HG02678 (cell line): ENCODE results near the gene ACAT2.
"Not testable (repeated sequence)": the region's sequence is repeated elsewhere in the genome, so short reads cannot be mapped to it uniquely, and the experiment has no call there.

Source experiments
- ATAC-seq: cut with Tn5 transposase; IDR thresholded peaks from one replicate; pipeline ENCODE4 v1.9.1; 2021; ENCODE audit warnings: mild to moderate bottlenecking, moderate library complexity; ENCODE audit not compliant: unreplicated experiment

Gene ACAT2

GRCh38 chr6:159729598-159730331 lies 32.1 kb upstream of the ACAT2 start:
- no peak for ATAC-seq

DNA sequence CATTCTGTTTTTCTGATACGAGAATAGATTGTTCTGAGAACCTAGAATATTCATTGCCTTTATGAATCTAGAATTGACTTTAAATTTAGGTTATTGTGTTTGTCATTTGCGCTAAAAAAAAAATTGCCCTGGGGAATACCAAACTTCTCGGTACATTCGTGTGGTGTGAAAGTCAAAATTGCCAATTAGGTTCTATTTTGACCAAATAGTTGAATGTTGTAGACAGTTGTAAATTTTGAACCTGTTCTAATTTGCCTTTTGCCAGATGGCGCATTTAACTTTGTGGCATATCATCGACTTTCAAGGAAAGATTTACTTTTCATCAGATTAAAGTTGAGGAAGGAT lies 31.5 kb upstream of the ACAT2 start:
- ATAC-seq: no peak

- not testable (repeated sequence) for ATAC-seq
These were observed 29.3 kb upstream of the ACAT2 start for GRCh38 chr6:159732550-159732949.

GRCh38 chr6:159733395-159733794 lies 28.4 kb upstream of the ACAT2 start:
- ATAC-seq: not testable (repeated sequence)

DNA sequence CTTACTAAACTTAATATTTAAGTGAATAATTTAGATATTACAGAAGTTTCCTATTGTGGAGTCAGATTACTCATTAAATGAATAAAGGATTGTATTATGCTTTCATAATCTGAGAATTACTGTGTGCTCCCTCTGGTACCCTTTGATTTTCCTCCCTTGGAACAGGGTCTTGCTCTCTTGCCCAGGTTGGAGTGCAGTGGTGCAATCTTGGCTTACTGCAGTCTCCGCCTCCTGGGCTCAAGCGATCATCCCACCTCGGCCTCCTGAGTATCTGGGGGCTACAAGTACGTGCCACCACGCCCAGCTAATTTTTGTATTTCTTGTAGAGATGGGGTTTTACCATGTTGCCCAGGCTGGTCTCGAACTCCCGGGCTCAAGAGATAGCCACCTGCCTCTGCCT lies 24.9 kb upstream of the ACAT2 start:
- ATAC-seq: no peak

DNA sequence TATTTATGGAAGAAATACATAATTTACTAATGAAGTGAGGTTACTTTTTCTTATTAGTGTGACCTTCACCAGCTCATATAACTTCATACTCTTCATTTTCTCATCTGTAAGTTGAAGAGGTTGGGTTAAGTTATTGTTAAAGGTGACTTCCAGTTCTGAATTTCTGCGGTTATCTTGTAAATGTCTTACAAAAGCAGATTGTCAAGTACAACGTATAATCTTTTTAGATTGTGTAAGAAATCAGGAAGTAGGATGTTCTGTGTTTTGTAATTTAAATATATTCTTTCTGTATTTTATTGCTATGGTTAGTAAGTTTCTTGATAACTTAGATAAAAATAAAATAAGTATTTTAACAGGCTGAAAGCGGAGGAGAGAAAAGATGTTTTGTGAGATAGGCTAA lies 22.5 kb upstream of the ACAT2 start:
- ATAC-seq: no peak

GRCh38 chr6:159742165-159742564 lies 19.7 kb upstream of the ACAT2 start:
- no peak for ATAC-seq

GRCh38 chr6:159745081-159745480 lies 16.8 kb upstream of the ACAT2 start:
- ATAC-seq: no peak

GRCh38 chr6:159746759-159747158 lies 15.1 kb upstream of the ACAT2 start:
- ATAC-seq: no peak

DNA sequence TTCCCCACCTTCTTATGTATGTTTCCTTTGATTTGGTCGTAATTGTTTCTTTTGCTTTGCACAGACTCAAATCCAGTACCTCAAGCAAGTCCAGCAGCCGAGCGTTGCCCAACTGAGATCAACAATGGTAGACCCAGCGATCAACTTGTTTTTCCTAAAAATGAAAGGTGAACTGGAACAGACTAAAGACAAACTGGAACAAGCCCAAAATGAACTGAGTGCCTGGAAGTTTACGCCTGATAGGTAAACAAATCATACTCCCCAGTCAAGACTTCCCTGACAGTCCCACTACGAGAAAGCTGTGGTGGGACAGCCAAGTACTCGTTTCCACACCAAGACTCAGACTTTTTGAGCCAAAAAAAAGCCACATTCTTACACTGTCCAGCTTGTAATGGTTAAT lies 13.7 kb upstream of the ACAT2 start:
- not testable (repeated sequence) for ATAC-seq

- no peak for ATAC-seq
These were observed 10.4 kb upstream of the ACAT2 start for GRCh38 chr6:159751448-159751847.

DNA sequence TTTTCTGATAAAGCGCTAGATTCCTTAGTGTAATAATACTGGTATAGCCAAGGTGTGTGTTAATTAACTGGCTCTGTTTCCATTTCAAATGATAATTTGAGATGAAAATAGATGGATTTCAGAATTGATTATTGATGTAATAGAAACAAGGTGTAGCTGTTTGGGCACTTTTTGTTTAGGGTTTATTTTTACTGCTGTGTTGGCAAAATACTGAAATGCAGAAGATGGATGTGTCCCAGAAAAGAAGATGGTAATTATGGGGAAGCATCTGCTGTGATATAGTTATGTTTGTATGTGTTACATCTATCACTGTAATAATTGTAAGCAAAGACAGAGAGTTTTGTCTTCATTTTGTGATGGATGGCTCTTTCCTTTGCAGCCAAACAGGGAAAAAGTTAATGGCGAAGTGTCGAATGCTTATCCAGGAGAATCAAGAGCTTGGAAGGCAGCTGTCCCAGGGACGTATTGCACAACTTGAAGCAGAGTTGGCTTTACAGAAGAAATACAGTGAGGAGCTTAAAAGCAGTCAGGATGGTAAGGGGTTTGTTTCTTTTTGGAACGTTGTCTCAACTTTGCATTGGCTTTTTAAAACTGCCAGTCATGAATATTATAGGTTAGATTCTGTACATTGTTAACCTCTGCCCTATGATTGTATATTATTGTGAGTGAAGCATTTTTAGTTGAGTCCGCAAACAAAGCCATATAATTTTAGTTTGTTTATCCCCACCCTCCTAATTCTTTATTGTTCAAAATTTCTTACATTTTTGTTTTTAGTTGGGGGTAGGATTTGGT lies 8.6 kb upstream of the ACAT2 start:
- no peak for ATAC-seq

GRCh38 chr6:159754401-159754800 lies 7.4 kb upstream of the ACAT2 start:
- no peak for ATAC-seq

DNA sequence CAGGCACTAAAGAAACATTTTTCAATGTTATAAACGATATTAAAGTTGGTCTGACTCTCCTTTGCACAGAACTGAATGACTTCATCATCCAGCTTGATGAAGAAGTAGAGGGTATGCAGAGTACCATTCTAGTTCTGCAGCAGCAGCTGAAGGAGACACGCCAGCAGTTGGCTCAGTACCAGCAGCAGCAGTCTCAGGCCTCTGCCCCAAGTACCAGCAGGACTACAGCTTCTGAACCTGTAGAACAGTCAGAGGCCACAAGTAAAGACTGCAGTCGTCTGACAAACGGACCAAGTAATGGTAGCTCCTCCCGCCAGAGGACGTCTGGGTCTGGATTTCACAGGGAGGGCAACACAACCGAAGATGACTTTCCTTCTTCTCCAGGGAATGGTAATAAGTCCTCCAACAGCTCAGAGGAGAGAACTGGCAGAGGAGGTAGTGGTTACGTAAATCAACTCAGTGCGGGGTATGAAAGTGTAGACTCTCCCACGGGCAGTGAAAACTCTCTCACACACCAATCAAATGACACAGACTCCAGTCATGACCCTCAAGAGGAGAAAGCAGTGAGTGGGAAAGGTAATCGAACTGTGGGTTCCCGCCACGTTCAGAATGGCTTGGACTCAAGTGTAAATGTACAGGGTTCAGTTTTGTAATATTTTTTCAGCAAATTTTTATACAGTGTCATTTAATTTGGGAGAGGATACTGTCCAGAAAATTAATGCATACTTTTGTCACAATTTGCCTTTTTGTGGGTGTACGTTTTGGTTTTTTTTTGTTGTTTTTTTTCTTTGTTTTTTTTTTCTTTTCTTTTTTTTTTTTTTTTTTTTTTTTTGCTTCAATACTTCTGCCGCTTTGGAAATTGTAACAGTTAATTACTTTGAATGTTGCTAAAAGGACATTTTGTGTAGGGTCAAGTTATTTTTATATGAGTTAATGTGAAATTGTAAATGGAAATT lies 6.6 kb upstream of the ACAT2 start:
- ATAC-seq: no peak

- ATAC-seq: no peak
These were observed 5.3 kb upstream of the ACAT2 start for GRCh38 chr6:159756508-159756907.

GRCh38 chr6:159758031-159759001 lies 3.5 kb upstream of the ACAT2 start:
- no peak for ATAC-seq

DNA sequence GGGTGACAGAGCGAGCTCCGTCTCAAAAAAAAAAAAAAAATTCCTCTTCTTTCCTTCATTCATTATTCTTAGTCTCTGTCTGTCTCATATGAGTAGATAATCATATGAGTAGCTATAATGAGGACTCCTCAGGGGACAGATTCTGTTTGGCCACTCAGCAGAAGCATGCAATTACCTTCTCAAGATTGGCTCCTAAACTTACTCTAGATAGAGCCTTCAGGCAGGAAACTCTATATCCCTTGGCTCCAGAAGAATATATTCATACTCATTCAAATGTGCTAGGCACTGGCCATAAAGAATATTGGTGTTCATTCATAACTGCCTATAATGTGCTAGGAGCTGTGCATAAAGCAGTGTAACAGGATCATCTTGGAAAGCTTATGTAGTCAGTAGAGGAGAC lies 2.2 kb upstream of the ACAT2 start:
- no peak for ATAC-seq

DNA sequence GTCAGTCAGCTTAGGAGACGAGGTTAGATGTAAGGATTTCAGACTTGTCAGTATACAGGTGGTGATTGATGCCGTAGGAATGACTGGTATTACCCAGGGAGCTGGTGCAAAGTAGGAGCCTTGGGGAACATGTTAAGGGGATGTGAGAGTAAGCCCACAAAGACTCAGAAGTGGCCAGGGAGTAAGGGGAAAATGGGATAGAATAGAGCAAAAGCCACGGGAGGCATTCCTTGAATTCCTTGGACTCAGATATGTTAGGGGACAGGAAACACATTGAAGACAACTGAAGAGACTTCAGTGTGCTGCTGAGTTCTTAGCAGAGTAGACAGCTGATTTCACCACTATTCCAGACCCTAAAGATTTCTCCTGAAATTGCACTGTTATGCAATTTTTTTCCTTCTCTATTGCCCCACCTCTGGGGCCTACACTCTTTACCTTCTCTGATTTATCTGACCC lies 1.2 kb upstream of the ACAT2 start:
- no peak for ATAC-seq

DNA sequence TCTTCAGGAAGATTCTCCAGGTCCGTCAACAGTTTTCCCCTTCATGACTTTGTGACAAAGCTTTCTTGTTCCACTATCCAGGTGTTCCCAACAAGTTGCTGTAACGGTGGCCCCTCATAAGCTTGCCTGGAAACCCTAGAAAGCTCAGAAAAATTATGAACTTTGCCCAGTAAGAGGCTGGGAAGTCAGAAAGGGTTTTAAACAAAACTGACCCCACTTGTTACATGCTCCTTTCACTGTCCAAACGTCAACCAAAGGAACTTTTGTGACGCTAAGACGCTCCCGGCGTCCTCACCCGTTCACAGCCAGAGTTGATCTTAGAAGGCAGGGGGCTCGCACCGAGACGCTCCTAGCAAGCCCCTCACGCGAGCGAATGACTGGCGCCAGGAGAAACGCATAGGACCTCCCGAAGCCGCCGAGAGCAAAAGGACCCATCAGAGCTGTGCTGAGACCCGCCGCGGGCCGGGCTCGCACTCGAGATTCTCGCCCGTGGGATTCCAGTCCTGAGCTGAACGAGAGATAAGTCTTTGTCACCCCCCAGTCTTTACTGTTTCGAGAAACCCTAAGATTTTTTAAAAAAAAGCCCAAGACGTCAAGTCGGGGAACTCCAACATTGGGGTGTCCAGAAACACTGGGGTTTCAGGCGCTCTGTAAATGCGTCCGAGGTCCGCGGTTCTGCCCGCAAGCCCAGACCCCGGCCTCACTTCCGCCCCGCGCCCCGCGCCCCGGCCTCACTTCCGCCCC lies 544 bp upstream of the ACAT2 start:
- peak; percentile 0 for ATAC-seq
